GM18505 (cell line): ENCODE data around the gene HS3ST1.

Source experiments
- ATAC-seq: cut with Tn5 transposase; IDR thresholded peaks from one replicate; pipeline ENCODE4 v1.9.1; 2021; ENCODE audit not compliant: unreplicated experiment
- POLR2A ChIP-seq: IDR thresholded peaks from 4 replicates; pipeline ENCODE4 v1.6.1; 2011; ENCODE audit warnings: borderline replicate concordance; ENCODE audit not compliant: insufficient read depth, insufficient read length; ENCODE audit errors: extremely low read depth

The HS3ST1 gene

DNA sequence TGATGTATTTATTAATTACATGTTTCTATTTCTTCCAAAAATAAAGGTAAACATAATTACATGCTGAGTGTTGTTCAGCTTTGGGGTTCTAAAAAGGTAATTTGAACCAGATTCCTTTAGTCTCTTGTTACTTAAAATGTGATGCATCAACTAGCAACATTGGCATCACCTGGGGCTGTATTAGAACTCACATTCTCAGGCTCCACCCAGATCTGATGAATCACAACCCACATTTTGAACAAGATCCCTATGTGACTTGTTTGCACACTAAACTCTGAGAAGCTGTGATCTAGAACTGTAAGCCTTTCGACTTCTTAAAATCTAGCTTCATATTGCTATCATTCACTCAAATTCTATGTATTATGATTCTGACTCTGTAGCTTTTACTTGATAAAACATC is 23.0 kb upstream of the HS3ST1 start:
- TF ChIP-seq POLR2A = no peak
- ATAC-seq = no peak

DNA sequence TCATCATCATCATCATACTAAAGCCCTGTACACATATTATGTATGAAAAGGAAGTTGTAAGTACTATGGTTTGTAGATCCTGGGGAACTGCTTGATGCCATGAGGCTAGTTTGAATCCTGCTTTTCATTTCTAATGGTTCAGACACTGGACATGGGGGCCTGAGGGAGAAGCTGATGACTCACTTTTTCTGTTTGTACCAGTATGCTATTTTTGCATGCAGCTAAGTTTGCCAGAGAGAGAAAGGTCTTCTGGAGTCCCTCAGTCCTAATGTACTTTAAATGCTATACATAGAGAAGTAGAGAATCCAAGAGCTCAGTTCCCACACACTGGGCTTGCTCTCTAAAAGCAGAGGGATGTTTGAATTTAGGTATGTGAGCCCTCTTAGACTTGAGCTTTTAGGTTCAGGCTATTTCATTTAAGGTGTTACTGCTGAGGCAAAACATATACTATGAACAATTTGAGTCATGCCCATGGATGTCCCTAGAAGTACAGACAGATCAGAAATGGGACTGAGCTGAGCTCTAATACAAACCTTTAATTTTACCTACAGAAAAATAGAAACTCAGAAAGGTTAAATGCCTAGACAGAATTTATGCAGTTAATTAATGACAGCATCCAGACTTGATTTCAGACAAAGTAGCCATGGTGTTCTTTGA is 17.6 kb upstream of the HS3ST1 start:
- ATAC-seq = no peak

DNA sequence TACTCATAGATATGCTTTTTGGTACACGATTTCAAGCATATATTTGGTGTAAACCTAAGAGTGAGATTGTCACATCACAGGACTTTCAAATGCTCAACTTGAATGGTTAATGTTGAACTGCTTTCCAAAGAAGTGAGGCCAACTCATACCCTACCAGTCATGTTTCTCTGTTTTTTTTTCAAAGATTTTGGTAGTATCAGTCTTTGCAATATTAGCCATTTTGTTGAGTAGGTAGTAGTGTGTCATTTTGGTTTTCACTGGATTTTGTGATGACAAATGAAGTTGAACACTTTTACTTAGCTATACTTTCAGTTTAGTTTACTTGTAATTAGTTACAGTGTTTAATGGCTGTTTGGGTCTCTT is 12.5 kb upstream of the HS3ST1 start:
- TF ChIP-seq POLR2A = no peak
- no peak for ATAC-seq

More for the DNA sequence above, 17.6 kb upstream of the HS3ST1 start:
- no peak for TF ChIP-seq POLR2A

DNA sequence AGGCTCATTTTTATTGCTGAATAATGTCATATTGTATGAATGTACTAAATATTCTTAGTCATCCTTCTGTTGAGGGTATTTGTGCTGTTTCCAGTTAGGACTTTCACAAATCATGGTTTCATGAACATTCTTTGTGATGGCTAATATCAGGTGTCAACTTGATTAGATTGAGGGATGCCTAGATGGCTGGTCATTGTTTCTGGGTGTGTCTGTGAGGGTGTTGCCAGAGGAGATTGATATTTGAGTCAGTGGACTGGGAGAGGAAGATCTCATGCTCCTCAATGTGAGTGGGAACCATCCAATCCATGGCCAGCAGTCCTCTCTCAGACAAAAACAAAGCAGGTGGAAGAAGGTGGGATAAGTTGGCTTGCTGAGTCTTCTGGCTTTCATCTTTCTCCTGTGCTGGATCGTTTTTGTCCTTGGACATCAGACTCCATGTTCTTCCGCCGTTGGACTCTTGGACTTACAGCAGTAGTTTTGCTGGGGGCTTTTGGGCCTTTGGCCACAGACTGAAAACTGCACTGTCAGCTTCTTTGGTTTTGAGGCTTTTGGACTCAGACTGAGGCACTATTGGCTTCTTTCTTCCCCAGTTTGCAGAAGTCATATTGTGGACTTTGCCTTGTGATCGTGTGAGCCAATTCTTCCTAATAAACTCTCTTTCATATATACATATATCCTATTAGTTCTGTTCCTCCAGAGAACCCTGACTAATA is 11.9 kb upstream of the HS3ST1 start:
- no peak for ATAC-seq
- TF ChIP-seq POLR2A = no peak

DNA sequence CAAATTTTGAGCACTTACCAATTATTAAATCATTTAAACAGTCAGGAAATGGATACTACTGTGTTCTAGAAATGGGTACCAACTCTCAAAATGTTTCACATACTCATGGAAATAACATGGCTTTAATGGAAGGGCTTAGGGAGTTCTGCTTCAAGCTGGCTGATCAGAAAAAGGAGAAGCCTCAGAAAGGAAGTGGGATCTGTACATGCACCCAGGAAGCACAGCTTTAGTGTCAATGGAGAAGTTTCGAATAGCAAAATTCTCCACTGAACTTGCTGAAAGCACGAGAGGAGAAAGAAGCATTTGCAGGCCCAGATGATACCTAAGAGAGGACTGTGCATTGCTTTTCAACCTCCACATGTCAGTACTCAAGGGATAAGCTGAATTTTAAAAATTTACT is 11.1 kb upstream of the HS3ST1 start:
- ATAC-seq = no peak
- TF ChIP-seq POLR2A = no peak

DNA sequence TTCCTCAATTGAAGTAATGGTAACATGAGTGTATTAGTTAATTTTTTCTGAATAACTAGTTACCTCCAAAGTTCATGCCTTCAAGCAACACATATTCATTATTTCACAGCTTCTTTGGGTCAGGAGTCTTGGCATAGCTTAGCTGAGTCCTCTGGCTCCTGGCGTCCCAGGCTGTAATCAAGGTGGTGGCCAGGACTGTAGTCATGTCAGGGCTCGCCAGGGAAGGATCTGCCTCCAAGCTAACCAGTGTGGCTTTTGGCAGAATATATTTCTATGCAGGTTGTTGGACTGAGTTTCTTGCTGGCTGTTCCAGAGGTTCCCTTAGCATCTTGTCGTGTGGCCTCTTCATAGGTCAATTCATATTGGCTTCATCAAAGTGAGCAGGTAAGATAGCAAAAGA is 10.0 kb upstream of the HS3ST1 start:
- no peak for ATAC-seq
- no peak for TF ChIP-seq POLR2A

DNA sequence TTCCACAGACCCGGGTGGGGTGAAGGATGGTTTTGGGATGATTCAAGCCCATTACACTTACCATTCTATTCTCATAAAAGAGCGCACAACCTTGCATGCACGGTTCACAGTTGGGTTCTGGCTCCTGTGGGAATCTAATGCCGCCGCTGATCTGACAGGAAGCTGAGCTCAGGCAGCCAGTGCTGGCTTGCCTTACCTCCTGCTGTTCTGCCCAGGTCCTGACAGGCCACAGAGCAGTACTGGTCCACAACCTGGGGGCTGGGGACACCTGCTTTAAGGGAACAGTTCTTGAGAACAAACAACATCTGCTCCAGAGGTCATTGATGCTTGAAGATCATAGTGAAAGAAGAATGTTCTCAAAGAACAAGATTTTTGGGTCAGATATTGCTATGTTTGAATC is 8.0 kb upstream of the HS3ST1 start:
- TF ChIP-seq POLR2A = no peak
- ATAC-seq = no peak

DNA sequence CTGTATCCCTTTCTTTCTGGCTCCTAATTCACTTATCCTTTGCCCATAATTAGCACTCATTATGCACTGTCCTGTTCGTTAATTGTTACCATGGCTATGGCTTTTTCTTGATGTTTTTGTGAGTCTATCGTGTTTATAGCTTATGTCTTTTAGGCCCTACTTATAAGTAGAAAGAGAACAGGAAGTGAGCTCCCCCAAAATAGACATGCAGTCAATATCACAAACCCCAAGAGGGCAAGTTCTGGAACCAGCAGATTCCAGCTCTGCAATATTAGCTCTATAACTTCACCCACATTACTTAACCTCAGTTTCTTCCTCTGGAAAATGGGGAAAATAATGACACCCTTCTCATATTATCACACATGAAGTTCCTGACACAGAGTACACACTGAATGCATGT is 7.4 kb upstream of the HS3ST1 start:
- peak; percentile 63 for ATAC-seq
- no peak for TF ChIP-seq POLR2A

DNA sequence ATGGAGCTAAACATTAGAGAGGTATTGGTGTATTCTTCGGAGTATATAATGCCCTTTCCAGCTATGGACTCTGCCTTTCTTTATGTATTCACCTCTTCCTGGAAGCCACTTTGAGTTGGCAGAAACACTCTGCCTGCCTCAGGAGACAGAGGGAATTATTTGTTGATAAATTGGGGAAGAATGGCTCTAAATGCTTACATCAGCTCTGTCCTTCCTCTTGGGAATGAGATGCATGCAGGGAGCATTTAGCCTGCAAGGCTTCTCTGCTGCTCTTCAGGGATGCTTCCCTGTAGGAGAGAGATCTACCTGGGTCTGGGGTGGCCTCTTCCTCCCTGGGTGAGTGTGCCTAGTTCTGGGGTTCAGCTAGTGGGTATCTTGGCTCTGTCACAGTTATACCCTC is 6.9 kb upstream of the HS3ST1 start:
- no peak for TF ChIP-seq POLR2A
- ATAC-seq = no peak

DNA sequence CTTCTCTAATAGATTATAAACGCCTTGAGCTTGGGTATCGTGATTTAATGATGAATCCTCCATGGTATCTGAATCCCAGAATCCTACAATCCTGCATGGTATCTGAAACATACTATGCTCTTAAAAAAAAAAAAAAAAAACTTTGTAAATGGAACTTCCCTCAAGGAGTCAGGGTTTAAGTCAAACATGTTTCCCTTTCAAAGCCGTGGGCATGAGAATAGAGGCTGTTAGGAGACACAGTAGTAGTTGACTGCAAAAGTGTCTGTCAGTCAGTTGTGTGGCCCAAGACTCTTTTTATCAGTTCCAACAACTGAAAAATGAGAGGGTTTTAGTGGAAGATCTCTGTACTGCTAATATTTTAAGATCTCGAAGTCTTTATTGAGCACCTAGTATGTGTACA is 2.4 kb upstream of the HS3ST1 start:
- ATAC-seq = no peak
- TF ChIP-seq POLR2A = no peak

DNA sequence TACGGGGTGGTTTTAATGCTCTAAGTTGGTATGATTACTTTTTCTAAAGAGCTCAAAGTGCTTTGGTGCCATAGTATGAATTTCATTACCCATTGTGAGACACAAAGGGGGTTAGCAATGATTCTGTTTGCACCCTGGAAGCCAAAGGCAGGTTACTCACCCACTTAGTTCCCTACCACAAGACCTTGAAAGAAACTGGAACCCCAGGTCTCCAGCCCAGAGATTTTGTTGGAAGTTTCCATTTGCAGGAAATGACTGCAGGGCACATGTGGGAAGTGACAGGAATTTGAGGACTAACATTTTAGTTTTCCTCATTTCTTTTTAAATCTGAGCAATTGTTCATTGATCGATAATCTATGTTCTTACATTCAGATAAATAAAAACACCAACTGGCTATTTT is 1.8 kb upstream of the HS3ST1 start:
- no peak for ATAC-seq
- no peak for TF ChIP-seq POLR2A

DNA sequence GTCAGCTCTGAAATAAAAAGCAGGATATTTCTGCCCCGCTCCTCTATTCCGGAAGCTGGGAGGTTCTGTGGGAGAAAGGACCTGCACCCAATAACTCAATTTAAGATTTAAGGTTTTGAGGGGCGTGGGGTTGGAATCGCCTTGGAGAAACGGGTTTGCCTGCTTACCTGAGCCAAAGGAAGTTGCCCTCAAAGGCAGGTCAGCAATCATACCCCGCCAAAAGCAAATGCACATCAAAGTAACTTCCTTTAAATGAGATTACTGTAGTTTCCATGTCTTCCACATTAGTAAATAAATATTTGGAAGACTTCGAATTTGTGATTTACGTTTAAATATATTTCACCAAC is 978 bp upstream of the HS3ST1 start:
- ATAC-seq = no peak
- TF ChIP-seq POLR2A = no peak

DNA sequence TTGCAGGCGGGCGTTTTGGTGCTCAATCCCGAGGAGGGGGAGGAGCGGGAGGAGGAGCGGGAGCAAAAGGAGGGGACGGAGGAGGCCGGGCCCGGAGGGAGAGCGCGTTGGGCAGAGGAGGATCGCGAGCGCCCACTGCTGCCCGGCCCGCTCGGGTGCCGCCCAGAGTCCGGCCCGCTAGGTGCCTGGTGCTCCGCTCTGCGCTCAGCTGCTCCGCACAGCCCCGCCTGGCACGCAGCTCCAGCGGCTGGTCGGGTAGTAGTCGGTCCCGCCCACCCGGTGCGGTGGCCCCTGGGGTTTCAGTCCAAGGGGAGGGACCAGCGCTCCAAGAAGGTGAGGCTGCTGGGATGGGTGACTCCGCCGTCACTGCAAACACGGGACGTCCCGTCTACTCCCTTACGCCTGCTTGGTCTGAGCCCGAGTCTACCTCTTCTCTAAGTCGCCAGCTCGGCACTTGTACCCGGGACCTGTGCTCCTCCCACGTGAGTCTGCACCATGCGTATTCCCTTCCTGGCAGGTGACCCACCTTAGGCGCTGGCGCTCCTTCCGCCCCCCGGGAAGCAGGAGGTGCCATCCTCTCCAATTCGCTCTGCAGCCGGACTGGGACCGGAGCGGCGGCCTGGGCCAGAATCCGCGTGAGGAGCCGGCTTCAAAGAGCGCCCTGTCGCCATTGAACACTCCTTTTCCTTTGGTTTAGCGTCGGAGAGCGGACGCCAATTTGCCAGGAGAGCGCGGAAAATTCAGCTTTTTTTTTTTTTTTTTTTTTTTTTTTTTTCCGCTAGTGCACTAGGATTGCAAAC is 405 bp upstream of the HS3ST1 start:
- no peak for TF ChIP-seq POLR2A
- peak; percentile 69 for ATAC-seq
